Measurements from ENCODE around the gene TAF12. TPM values are rescaled to one million over a fixed set of nuclear protein-coding genes. Genes with fewer than 3 reads are reported as not detected.
"Not testable (repeated sequence)": the region's sequence is repeated elsewhere in the genome, so short reads cannot be mapped to it uniquely, and the experiment has no call there.

The TAF12 gene
- 10 to 100 TPM; 18.9 to 32.7 (median 28.9) TPM for polyA plus RNA-seq
- long read RNA-seq, donor 1, result 0 reads
- long read RNA-seq, donor 2, transcript TAF12-202 (6 exons, 1,334 nt), result major isoform, 6 of 6 reads
- long read RNA-seq, donor 2, partial matches to known transcripts, result 0 of 6 reads
- long read RNA-seq, donor 2, other reads (novel, unspliced or antisense), result 0 of 6 reads
- long read RNA-seq, donor 3, transcript TAF12-202 (6 exons, 1,334 nt), result major isoform, 6 of 6 reads
- long read RNA-seq, donor 3, partial matches to known transcripts, result 0 of 6 reads
- long read RNA-seq, donor 3, other reads (novel, unspliced or antisense), result 0 of 6 reads
- long read RNA-seq, donor 4, result 0 reads
- long read RNA-seq, donor 5, partial matches to known transcripts, result 0 of 1 reads
- long read RNA-seq, donor 5, other reads (novel, unspliced or antisense), result 0 of 1 reads
- long read RNA-seq, donor 6, partial matches to known transcripts, result 5 of 9 reads
- long read RNA-seq, donor 6, other reads (novel, unspliced or antisense), result 0 of 9 reads
- long read RNA-seq, donor 7, result 0 reads
- long read RNA-seq, donor 8, partial matches to known transcripts, result 0 of 2 reads
- long read RNA-seq, donor 8, other reads (novel, unspliced or antisense), result 0 of 2 reads
- long read RNA-seq, donor 9, partial matches to known transcripts, result 0 of 3 reads
- long read RNA-seq, donor 9, other reads (novel, unspliced or antisense), result 0 of 3 reads
- long read RNA-seq, donor 10, transcript TAF12-202 (6 exons, 1,334 nt), result major isoform, 7 of 13 reads
- long read RNA-seq, donor 10, partial matches to known transcripts, result 6 of 13 reads
- long read RNA-seq, donor 10, other reads (novel, unspliced or antisense), result 0 of 13 reads

GRCh38 chr1:28642847-28643635 lies at the start of gene TAF12:
Gene TAF12 (minus strand): TSS chr1:28643067. CDS start chr1:28622081, 20,986 bp downstream.
- 0 to 1% (median 0%) methylated on average over 49 of the region's 49 CpGs for WGBS, 3 donors
- peak within 1 kb of the TSS; percentile 50 to 68 (median 59) for H3K4me3 ChIP-seq (ENCODE audit: low read depth in 1 of 3, low read length in 3 of 3)
- no peaks in the 10 kb centered on the region for H3K36me3 ChIP-seq (ENCODE audit: control insufficient read depth in 3 of 3, insufficient read depth in 2 of 3, low read depth in 1 of 3, low read length in 3 of 3)
- H3K4me1 ChIP-seq (ENCODE audit: control insufficient read depth in 3 of 3, insufficient read depth in 2 of 3, low read depth in 1 of 3, low read length in 2 of 3), result peaks cover 0 to 18% (median 3%) of the 10 kb centered on the region in 3 donors
- H3K9me3 ChIP-seq (ENCODE audit: control insufficient read depth in 2 of 2, insufficient read depth in 1 of 2, low read depth in 1 of 2, low read length in 1 of 2), result no peaks in the 10 kb centered on the region
- H3K27ac ChIP-seq (ENCODE audit: low read depth in 1 of 3, low read length in 2 of 3), result peak within 1 kb of the TSS; percentile 87 to 99 (median 98)
- H3K27me3 ChIP-seq (ENCODE audit: control insufficient read depth in 3 of 3, insufficient read depth in 3 of 3, low read length in 3 of 3), result no peaks in the 10 kb centered on the region
- no peak for FAIRE-seq
- peak; percentile 95 to 98 for DNase-seq

- H3K36me3 ChIP-seq (ENCODE audit: control insufficient read depth in 3 of 3, insufficient read depth in 2 of 3, low read depth in 1 of 3, low read length in 3 of 3), result peaks cover 4 to 27% (median 8%) of the 10 kb centered on the region in 3 donors
- FAIRE-seq; H3K9me3 ChIP-seq (ENCODE audit: control insufficient read depth in 2 of 2, insufficient read depth in 1 of 2, low read depth in 1 of 2, low read length in 1 of 2); H3K4me1 ChIP-seq (ENCODE audit: control insufficient read depth in 3 of 3, insufficient read depth in 2 of 3, low read depth in 1 of 3, low read length in 2 of 3); DNase-seq; H3K4me3 ChIP-seq (ENCODE audit: low read depth in 1 of 3, low read length in 3 of 3); H3K27me3 ChIP-seq (ENCODE audit: control insufficient read depth in 3 of 3, insufficient read depth in 3 of 3, low read length in 3 of 3); H3K27ac ChIP-seq (ENCODE audit: low read depth in 1 of 3, low read length in 2 of 3): not testable (repeated sequence)
- WGBS, 3 donors, result 86 to 94% (median 93%) methylated on average over 1 of the region's 1 CpG
Measured at GRCh38 chr1:28691627-28692026, 48.8 kb upstream of the TAF12 start.

GRCh38 chr1:28684937-28685336 lies 42.1 kb upstream of the TAF12 start:
- DNase-seq (no peak), FAIRE-seq (no peak)
- Histone ChIP-seq H3K9me3 (ENCODE audit: control insufficient read depth in 2 of 2, insufficient read depth in 1 of 2, low read depth in 1 of 2, low read length in 1 of 2) (no peaks in the 10 kb centered on the region), H3K4me3 (ENCODE audit: low read depth in 1 of 3, low read length in 3 of 3) (no peak overlapping the region), H3K36me3 (ENCODE audit: control insufficient read depth in 3 of 3, insufficient read depth in 2 of 3, low read depth in 1 of 3, low read length in 3 of 3) (peaks cover 4 to 34% (median 11%) of the 10 kb centered on the region in 3 donors), H3K27me3 (ENCODE audit: control insufficient read depth in 3 of 3, insufficient read depth in 3 of 3, low read length in 3 of 3) (no peaks in the 10 kb centered on the region), H3K27ac (ENCODE audit: low read depth in 1 of 3, low read length in 2 of 3) (no peak overlapping the region), H3K4me1 (ENCODE audit: control insufficient read depth in 3 of 3, insufficient read depth in 2 of 3, low read depth in 1 of 3, low read length in 2 of 3) (no peaks in the 10 kb centered on the region)
- 75 to 81% (median 78%) methylated on average over 4 of the region's 4 CpGs for WGBS, 3 donors

- Histone ChIP-seq H3K4me1 (ENCODE audit: control insufficient read depth in 3 of 3, insufficient read depth in 2 of 3, low read depth in 1 of 3, low read length in 2 of 3) (no peaks in the 10 kb centered on the region), H3K4me3 (ENCODE audit: low read depth in 1 of 3, low read length in 3 of 3) (no peak overlapping the region), H3K27me3 (ENCODE audit: control insufficient read depth in 3 of 3, insufficient read depth in 3 of 3, low read length in 3 of 3) (no peaks in the 10 kb centered on the region), H3K9me3 (ENCODE audit: control insufficient read depth in 2 of 2, insufficient read depth in 1 of 2, low read depth in 1 of 2, low read length in 1 of 2) (no peaks in the 10 kb centered on the region), H3K27ac (ENCODE audit: low read depth in 1 of 3, low read length in 2 of 3) (no peak overlapping the region), H3K36me3 (ENCODE audit: control insufficient read depth in 3 of 3, insufficient read depth in 2 of 3, low read depth in 1 of 3, low read length in 3 of 3) (peaks cover 4 to 34% (median 9%) of the 10 kb centered on the region in 3 donors)
- 85 to 93% (median 90%) methylated on average over 6 of the region's 6 CpGs for WGBS, 3 donors
- DNase-seq (no peak), FAIRE-seq (no peak)
Measured at GRCh38 chr1:28682840-28683239, 40.0 kb upstream of the TAF12 start.

- Histone ChIP-seq H3K4me1 (ENCODE audit: control insufficient read depth in 3 of 3, insufficient read depth in 2 of 3, low read depth in 1 of 3, low read length in 2 of 3) (no peaks in the 10 kb centered on the region), H3K36me3 (ENCODE audit: control insufficient read depth in 3 of 3, insufficient read depth in 2 of 3, low read depth in 1 of 3, low read length in 3 of 3) (peaks cover 4 to 27% (median 9%) of the 10 kb centered on the region in 3 donors), H3K9me3 (ENCODE audit: control insufficient read depth in 2 of 2, insufficient read depth in 1 of 2, low read depth in 1 of 2, low read length in 1 of 2) (no peaks in the 10 kb centered on the region), H3K27ac (ENCODE audit: low read depth in 1 of 3, low read length in 2 of 3) (no peak overlapping the region), H3K27me3 (ENCODE audit: control insufficient read depth in 3 of 3, insufficient read depth in 3 of 3, low read length in 3 of 3) (no peaks in the 10 kb centered on the region), H3K4me3 (ENCODE audit: low read depth in 1 of 3, low read length in 3 of 3) (no peak overlapping the region)
- no peak for FAIRE-seq
- no peak for DNase-seq
- WGBS, 3 donors, result 93 to 97% (median 93%) methylated on average over 4 of the region's 4 CpGs
Measured at GRCh38 chr1:28680151-28680550, 37.3 kb upstream of the TAF12 start.

GRCh38 chr1:28675924-28676257 lies 33.0 kb upstream of the TAF12 start:
- no peak overlapping the region for H3K4me3 ChIP-seq (ENCODE audit: low read depth in 1 of 3, low read length in 3 of 3)
- peaks cover 0 to 10% (median 0%) of the 10 kb centered on the region in 3 donors for H3K36me3 ChIP-seq (ENCODE audit: control insufficient read depth in 3 of 3, insufficient read depth in 2 of 3, low read depth in 1 of 3, low read length in 3 of 3)
- no peaks in the 10 kb centered on the region for H3K27me3 ChIP-seq (ENCODE audit: control insufficient read depth in 3 of 3, insufficient read depth in 3 of 3, low read length in 3 of 3)
- DNase-seq (no peak), FAIRE-seq (no peak)
- H3K9me3 ChIP-seq (ENCODE audit: control insufficient read depth in 2 of 2, insufficient read depth in 1 of 2, low read depth in 1 of 2, low read length in 1 of 2), result no peaks in the 10 kb centered on the region
- H3K27ac ChIP-seq (ENCODE audit: low read depth in 1 of 3, low read length in 2 of 3), result no peak overlapping the region
- no peaks in the 10 kb centered on the region for H3K4me1 ChIP-seq (ENCODE audit: control insufficient read depth in 3 of 3, insufficient read depth in 2 of 3, low read depth in 1 of 3, low read length in 2 of 3)

- not testable (repeated sequence) for H3K36me3 ChIP-seq (ENCODE audit: control insufficient read depth in 3 of 3, insufficient read depth in 2 of 3, low read depth in 1 of 3, low read length in 3 of 3); H3K4me1 ChIP-seq (ENCODE audit: control insufficient read depth in 3 of 3, insufficient read depth in 2 of 3, low read depth in 1 of 3, low read length in 2 of 3); H3K27ac ChIP-seq (ENCODE audit: low read depth in 1 of 3, low read length in 2 of 3); H3K4me3 ChIP-seq (ENCODE audit: low read depth in 1 of 3, low read length in 3 of 3); H3K9me3 ChIP-seq (ENCODE audit: control insufficient read depth in 2 of 2, insufficient read depth in 1 of 2, low read depth in 1 of 2, low read length in 1 of 2); FAIRE-seq; H3K27me3 ChIP-seq (ENCODE audit: control insufficient read depth in 3 of 3, insufficient read depth in 3 of 3, low read length in 3 of 3); DNase-seq
- 96 to 98% (median 97%) methylated on average over 15 of the region's 15 CpGs for WGBS, 3 donors
Measured at GRCh38 chr1:28672971-28673370, 30.1 kb upstream of the TAF12 start.

- peaks cover 0 to 13% (median 0%) of the 10 kb centered on the region in 3 donors for H3K4me1 ChIP-seq (ENCODE audit: control insufficient read depth in 3 of 3, insufficient read depth in 2 of 3, low read depth in 1 of 3, low read length in 2 of 3)
- H3K27me3 ChIP-seq (ENCODE audit: control insufficient read depth in 3 of 3, insufficient read depth in 3 of 3, low read length in 3 of 3), result no peaks in the 10 kb centered on the region
- no peak overlapping the region for H3K4me3 ChIP-seq (ENCODE audit: low read depth in 1 of 3, low read length in 3 of 3)
- 94 to 96% (median 94%) methylated on average over 20 of the region's 20 CpGs for WGBS, 3 donors
- no peak for DNase-seq
- peaks cover 0 to 5% (median 0%) of the 10 kb centered on the region in 3 donors for H3K36me3 ChIP-seq (ENCODE audit: control insufficient read depth in 3 of 3, insufficient read depth in 2 of 3, low read depth in 1 of 3, low read length in 3 of 3)
- H3K27ac ChIP-seq (ENCODE audit: low read depth in 1 of 3, low read length in 2 of 3), result no peak overlapping the region
- FAIRE-seq, result no peak
- H3K9me3 ChIP-seq (ENCODE audit: control insufficient read depth in 2 of 2, insufficient read depth in 1 of 2, low read depth in 1 of 2, low read length in 1 of 2), result no peaks in the 10 kb centered on the region
Measured at GRCh38 chr1:28671254-28671780, 28.4 kb upstream of the TAF12 start.
